DMS79 (cell line): ENCODE results near the gene KRT86.
A peak's percentile ranks its signal among the peaks of the same experiment; 100 is the strongest.
"Not testable (repeated sequence)": the region's sequence is repeated elsewhere in the genome, so short reads cannot be mapped to it uniquely, and the experiment has no call there.

ENCODE experiments used
- DNase-seq: peaks from one replicate; lab custom pipeline; 2025; lab: John Stamatoyannopoulos, UW

Gene KRT86

DNA sequence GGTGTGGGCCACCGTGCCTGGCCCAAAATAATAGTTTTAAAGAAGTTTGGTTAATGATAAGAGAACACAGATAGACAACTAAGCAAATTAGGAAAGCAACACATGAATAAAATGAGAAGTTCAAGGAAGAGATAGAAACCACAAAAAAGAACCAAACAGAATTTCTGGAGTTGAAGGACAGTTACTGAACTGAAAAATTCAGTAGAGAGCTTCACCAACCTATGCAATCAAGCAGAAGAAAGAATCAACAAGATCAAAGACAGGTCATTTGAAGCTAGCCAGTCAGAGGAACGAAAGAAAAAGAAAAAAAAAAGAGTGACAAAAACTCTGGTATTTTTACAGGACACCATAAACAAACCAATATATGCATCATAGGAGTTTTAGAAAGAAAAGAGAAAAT lies 62.2 kb downstream of the KRT86 start:
- DNase-seq, result no peak

DNA sequence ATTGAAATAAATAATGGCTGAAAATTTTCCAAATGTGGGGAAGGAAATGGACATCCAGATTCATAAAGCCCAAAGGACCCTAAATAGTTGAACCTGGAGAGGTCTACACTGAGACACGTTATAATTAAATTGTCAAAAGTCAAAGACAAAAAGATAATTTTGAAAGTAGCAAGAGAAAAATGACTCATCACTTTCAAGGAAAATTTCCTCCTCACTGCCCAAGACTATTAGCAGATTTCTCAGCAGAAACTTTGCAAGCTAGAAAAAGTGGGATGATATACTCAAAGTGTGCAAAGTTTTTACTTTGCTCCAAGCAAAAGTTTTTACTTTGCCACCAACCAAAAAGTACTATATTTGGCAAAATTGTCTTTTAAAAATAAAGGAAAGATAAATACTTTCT lies 62.6 kb downstream of the KRT86 start:
- no peak for DNase-seq

DNA sequence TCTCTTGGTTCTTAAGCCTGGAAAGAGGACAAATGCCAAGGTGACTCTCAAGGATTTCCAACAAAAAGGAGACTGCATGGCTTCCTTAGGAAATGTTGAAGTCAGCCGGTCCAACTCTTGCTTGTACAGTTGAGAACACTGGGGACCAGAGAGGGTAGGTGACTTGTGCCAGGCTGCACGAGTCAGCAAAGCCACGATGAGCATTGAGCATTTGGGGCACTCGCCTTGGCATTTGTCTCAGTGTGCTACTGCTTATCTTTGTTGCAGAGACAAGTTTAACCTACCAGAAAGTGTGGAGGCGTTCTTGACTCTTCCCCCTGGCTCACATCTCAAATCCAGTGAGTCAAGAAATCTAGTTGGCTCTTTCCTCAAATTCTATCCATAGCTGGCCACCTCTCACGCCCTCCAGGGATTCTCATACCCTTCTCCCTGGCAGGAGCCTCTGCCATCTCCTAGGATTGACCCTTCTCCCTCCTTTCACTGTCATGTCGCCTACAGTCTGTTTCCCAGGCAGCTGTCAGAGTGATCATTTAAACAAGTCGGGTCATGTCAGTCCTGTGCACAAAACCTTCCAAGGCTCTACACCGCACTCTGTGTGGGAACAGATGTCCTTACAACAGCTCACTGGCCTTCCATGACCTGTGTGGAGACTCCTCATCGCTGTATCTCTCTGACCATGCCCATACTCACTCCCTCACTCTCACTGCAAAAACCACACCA lies 64.0 kb downstream of the KRT86 start:
- DNase-seq, result no peak

DNA sequence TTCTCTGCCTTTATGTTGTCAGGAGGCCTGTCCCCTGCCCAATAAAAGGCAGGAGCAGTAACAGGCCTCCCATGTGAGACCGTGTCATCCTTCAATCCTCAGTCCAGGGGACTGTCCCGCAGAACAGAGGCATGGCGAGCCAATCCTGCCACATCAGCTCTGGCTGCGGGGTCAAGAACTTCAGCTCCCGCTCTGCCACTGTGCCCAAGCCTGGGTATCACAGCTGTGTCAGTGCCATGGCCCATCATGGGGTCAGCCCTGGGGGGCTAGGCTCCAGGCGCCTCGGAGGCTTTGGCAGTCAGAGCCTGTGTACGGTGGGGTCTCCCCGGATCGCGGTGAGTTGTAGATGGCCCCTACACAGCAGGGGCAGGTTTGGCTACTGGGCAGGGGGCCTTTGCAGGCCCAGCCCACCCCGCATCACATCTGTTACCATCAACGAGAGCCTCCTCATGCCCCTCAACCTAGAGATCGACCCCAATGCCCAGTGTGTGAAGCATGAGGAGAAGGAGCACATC lies 66.7 kb downstream of the KRT86 start:
- DNase-seq, result no peak

DNA sequence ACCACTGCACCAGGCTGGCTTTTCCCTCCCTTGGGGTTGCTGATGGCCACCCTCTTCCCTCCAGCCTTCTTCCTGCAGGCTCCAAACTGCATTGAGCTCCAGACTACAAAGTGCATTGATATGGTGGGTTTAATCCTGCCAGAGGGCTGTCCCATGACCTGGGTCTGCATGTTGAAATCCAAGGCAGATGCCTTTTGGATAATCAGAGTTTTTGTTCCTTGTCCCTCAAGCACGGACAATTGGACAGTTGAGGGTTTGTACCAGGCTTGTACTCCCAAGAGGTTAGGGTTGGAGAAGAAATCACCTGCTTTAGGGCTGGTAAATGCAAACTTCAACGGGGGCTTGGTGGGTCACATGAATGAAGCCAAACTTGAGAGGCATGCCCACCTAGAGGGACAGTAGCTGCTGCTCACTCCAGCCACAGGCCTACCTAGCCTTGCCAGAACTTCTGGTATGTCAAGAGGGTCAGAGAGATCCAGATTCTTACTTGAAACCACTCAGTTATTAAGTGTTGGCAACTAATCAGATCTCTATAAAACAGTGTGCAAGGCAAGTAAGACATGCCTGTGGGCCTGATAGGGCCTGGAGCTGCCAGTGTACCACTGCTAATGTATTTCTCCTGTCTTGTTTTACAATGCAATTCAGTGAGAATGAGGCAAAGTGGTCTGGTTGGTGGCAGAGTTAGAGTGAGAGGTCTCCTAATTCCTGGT lies 68.5 kb downstream of the KRT86 start:
- peak; percentile 56 for DNase-seq

DNA sequence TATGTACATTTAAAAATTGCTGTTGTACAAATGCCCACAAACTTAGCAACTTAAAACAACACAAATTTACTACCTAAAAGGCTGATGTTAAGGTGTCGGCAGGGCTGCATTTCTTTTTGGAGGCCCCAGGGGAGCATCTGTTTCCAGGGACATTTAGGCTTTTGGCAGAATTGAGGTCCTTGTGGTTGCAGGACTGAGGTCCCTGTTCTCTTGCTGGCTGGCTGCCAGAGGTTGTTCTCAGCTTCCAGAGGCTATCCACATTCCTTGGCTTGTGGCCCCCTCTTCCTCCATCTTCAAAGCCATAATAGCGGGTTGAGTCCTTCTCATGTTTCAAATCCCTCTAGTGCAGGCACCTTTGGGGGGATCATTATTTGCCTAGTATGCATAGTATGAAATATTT lies 69.1 kb downstream of the KRT86 start:
- no peak for DNase-seq

DNA sequence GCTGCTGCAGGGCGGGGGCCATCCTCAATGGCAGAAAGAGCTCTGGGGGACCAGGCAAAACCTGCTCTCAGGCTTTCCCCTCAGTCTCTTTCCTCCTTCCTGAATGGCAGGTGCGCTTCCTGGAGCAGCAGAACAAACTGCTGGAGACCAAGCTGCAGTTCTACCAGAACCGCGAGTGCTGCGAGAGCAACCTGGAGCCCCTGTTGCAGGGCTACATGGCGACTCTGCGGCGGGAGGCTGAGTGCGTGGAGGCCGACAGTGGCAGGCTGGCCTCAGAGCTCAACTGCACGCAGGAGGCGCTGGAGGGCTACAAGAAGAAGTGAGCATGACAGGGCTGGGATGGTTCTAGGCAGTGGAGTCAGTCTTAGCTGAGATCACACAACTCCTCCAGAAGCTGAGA lies 69.7 kb downstream of the KRT86 start:
- DNase-seq, result no peak

DNA sequence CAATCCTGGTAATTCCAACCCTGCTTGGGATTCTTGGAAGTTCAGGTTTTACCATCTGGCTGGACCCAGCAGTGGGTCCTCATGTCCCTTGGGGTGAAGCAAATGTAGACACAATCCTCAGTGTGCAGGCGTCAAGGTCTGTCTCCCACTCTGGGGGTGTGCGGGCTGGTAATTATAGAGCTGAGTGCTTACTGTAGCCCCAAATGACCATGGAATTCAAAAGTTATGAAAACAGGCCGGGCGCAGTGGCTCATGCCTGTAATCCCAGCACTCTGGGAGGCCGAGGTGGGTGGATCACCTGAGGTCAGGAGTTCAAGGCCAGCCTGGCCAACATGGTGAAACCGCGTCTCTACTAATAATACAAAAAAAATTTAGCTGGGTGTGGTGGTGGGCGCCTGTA lies 70.6 kb downstream of the KRT86 start:
- DNase-seq, result not testable (repeated sequence)

DNA sequence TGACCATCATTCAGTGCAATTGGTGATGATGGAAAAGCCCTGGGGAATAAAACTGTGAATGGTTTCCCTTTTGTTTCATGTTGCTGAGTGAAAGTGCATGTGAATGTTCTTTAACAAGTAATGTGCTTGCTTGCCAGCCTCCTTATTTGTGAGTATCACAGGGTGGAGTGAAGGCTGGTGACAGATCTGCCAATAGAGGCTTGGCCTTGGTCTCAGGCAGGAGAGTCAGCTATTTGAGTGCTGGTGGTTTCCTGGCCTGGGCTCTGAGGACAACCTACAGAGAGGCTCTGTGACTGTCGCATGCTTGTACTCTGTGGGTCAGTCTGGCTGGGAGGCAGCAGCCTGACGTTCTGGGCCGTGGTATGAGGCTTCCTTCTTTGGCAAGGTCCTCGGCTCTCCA lies 72.1 kb downstream of the KRT86 start:
- DNase-seq, result no peak

DNA sequence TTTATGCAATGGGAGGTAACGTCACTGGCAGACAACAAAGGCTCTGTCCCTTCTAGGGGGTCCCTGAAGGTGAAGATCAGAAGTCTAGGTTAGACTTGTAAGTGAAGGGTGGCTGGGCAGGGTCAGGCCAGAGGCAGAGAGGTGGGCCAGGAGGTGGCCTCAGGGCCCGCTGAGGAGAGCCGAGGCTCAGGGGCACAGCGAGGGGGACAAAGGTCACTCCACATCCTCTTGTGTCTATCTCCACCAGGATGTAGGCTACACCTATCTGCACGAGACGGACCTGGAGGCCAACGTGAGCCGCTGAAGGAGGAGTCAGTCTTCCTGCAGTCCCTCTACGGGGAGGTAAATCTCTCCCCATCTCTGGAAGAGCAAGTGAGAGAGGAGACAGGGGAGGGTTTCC lies 72.6 kb downstream of the KRT86 start:
- DNase-seq, result no peak

DNA sequence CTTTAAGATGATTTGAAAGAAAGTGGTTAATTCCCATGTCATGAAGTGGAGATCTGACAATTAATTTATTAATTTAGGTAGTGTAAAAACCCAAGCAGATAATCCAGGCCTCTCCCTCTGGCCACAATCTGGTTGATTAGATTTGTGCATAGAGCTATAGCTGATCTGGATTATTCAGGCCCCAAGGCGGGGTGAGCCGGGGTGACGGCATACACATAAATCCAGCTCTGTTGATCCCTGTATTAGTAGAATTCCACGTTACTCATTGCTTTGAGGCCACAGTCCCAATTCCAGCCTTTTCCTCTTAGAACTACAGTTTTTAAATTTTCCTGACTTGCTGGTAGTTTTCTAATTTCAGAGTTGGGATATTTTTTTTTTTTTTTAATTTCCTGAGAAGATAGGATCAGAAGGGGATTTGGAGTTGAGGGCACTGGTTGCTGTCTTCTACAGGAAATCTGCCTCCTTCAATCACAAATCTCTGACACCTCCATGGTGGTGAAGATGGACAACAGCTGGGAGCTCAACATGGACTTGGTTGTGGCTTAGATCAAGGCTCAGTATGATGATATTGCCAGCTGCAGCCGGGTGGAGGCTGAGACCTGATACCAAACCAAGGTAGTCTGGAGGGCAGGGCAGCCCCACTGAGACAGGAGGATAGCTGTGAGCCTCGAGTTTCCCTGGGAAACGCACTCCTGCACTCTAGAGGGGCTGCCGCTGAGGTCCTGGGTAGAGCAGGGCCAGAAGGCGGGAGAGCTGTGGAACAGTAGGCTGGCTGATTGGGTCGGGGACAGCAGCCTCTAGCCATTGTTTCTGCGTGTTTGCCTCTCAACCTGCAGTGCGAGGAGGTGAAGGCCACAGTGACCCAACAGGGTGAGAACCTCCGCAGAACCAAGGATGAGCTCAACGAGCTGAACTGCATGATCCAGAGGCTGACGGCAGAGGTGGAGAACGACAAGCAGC lies 73.4 kb downstream of the KRT86 start:
- no peak for DNase-seq

DNA sequence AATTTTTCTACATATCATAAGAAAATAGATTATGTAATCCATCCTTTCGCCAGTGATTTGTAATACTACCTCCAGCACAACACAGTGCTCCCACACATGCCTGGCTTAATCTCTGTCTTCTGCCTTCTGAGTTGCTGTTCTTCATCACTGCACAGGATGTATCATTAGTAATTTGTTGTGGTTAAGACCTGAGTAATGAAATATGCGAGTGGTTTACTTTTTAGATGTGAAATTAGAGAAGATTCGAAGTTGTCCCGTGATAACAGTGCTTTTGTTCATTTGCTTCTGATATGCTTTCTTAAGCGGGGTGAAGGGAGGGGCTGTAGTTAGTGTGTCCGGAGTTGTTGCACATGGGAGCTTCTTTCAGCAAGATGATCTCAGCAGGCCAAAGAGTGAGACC lies 74.8 kb downstream of the KRT86 start:
- DNase-seq, result no peak

DNA sequence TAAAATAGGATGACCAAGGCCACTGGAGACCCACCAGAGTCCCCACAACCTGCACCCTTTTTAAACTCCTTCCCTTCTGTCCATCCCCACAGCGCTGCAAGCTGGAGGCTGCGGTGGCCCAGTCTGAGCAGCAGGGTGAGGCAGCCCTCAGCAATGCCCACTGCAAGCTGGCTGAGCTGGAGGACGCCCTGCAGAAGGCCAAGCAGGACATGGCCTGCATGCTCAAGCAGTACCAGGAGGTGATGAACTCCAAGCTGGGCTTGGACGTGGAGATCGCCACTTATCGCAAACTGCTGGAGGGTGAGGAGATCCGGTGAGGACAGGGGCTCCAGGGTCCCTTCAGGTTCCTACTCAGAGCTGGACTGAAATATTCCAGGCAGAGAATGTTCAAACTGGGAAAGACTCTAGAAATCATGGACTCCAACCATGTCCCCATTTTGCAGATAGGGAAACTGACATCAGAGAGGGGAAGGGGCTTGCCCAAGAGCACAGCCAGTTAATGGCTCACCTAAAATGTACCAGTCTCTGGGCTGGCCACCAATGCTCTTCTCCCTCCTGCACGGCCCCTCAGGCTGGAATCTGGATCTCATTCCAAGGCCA lies 75.7 kb downstream of the KRT86 start:
- no peak for DNase-seq

DNA sequence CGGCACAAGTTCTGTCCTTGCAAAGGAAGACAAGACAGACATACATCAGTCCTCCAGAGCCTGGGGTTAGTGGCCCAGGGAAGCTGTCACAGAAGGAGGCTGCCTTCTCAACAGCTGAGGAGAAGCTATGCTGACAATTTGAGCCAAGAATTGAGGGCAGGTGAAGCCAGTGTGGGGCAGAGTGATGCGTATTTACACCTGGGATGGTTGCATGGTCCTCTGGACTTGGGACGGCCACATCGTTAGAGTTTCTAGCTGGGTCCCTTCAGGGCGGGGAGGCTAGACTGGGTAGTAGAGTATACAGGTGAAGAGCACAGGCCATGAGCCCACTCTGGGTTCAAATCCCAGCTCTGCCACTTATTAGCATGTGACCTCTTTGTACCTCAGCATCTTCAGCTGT lies 76.3 kb downstream of the KRT86 start:
- DNase-seq, result no peak

DNA sequence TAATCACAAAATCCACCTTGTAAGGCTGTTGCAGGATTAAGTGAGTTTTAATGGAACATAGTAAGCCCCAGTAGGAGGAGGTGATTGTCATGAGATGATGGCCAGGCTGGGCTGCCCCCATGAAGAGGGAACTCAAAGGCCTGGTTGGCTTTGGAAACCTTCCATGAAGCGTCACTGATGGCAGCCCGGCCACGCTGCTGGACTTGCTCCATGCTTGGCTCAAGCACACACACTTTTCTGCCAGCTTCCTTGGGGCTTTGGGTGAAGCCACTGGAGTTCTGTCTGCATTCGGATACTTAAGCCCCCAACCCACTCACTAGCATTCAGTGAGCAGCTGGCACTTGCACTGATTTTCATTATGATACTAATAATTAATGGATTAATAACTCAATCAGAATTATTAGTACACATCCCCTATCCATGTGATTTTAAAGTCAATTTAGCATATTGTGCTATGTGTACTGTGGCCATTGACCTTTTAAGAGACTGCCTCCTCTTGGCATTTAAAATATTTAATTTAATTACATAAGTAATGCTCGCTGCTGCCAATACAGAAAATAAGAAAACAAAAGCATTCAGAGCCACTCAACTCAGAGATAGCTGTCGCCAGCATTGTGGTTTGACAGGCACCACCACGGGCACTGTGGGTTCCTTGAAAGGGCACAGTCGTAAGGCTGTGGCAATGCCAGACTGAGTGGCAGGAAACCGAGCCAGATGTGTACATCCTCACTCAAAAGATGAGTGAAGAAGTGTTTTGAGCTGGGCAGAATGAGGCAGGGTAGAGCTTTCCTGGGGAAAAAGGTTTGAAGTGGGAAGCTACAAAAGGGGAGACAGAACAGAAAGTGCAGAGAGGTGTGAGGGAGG lies 77.0 kb downstream of the KRT86 start:
- DNase-seq, result no peak

DNA sequence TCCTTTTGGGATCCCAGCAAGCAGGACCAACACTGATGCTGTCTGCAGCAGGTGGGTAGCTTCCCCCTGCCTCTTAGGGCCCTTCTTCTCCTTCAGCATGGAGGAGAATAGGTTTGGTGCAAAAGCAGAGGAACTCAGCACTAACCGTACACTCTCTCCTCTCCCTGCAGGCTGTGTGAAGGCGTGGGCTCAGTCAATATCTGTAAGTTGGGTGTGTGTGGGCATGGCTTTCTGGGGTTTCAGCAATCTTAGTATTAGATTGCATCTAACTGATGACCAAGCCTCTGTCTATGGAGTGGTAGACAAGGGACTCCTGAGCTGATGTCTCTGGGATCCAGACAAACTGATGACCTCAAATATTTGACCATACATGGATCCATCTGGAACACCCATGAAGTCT lies 78.5 kb downstream of the KRT86 start:
- no peak for DNase-seq

DNA sequence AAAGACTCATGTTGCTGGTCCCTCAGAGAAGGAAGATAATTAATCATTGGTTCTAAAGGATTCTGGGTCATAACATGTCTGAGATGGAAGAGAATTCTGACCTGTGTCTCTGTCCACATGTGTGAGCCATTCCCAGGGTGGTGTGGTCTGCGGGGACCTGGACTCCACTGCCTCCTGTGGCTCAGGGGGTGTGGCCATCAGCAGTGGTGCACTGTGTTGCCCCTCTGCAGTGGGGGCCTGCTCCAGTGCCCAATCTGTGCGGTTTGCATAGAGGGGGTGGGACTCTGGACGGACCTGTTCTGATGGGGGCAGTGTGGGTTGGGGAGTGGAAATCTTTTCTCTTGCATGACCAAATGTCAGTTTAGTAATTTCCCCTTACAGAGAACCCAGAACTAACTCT lies 79.3 kb downstream of the KRT86 start:
- no peak for DNase-seq

DNA sequence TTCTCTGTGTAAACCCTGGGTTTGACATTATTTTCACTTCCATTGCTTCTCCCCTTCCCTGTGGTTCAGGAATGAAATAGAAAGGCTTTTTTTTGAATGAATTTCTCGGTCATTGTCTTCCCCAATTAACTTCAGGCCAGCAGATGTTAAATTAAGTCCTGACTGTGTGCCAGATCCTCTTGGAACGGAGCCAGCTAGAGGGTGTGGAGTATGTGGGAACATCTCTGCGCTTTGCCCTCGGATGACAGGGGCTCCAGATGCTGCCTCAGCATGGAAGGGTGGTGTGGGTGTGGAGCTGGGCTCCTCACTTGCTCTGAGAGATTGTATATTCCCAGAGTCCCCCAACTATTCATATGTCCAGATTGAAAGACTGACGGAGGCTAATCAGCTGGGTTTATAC lies 79.8 kb downstream of the KRT86 start:
- no peak for DNase-seq

DNA sequence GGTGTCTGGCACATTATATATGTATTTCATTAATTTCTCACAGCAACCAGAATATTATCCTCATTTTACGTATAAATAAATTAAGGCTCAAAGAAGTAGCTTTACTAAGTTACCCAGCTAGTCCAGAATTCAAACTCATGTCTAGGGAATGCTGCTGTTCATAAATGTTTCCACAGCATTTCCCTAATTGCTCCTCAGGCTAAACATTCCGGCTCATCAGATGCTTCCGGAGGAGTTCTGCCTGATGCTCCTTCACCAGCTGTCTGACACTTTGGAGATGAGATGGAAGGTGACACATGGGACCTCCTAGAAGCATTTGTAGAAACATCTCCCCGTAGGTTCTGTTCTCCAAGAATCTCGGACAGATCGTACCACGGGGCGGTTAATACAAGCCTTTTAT lies 80.7 kb downstream of the KRT86 start:
- DNase-seq, result no peak

DNA sequence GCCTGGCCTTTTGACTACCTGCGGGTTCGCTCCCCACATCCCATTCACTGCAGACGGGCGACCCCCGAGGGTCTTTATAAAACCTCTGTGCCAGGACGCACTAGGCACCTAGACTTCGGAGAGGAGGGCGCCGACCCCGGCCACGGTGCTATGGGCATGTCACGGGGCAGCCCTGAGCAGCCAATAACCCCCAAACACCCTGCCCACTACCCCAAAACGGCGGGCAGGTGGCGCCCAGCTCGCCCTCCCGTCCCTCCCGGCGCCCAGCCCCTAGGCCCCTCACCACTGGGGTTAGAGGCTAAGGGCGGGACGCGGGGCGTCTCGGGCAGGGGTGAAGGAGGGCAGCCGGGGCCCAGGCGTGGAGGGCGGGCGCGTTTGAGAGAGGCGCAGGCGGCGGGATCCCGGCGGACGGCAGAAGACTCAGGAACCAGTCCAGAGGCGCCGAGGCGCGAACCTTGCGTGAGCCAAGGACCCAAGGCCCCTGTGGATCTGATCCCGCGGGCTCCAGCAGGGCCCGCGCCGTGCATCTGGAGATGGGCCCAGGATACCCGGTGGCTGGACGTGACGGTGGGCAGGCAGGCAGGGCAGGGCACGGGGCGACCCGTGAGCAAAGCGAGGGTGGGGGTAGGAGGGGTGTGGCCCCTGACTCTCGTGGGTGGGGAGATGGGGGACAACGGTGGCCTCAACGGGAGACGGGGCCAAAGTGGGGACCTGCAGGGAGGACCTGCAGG lies 81.8 kb downstream of the KRT86 start:
- no peak for DNase-seq
